ENCODE results near the gene GRIP2. TPM values are rescaled to one million over a fixed set of nuclear protein-coding genes. Genes with fewer than 3 reads are reported as not detected.

The GRIP2 gene
- total RNA-seq, 3 donors from 2014 or later = 0.70 to 2.2 (median 1.6) TPM

DNA sequence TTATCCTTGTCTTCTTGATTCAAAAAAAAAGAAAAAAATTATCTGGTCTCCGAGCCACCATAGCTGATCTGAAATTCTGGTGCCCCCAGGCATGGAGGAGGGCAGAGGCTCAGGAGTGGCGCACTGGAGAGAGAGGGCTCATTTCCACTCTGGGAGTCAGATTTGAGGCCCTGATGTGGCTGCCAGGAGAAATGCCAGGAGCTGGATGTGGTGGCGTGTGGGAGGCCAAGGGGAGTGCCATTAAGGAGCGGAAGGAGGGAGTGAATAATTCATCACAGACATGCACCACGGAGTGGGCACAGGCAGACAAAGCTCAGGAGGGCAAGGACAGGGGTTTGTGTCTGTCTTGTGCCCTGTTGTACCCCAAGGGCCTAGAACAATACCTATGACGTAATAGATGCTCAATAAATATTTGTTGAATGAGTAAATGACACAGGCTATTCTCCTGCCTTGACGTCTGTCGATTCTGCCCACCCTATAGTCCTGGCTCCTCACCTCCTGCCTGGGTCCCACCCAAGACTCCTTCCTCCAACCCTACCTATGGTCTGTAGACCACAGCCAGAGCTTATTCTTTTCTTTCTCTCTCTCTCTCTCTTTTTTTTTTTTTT is 12.0 kb upstream of the GRIP2 start:
- ATAC-seq (no peak), DNase-seq (peak in 1 of 3 donors; percentile 24)
- H3K4me1 ChIP-seq (ENCODE audit: low read depth) = peaks cover 6% of the 10 kb centered on the region
- intact Hi-C loops (cut with DNase I, micrococcal nuclease) = no loop called here
- H3K4me3 ChIP-seq = no peak overlapping the region
- TF ChIP-seq, protein P1, sequence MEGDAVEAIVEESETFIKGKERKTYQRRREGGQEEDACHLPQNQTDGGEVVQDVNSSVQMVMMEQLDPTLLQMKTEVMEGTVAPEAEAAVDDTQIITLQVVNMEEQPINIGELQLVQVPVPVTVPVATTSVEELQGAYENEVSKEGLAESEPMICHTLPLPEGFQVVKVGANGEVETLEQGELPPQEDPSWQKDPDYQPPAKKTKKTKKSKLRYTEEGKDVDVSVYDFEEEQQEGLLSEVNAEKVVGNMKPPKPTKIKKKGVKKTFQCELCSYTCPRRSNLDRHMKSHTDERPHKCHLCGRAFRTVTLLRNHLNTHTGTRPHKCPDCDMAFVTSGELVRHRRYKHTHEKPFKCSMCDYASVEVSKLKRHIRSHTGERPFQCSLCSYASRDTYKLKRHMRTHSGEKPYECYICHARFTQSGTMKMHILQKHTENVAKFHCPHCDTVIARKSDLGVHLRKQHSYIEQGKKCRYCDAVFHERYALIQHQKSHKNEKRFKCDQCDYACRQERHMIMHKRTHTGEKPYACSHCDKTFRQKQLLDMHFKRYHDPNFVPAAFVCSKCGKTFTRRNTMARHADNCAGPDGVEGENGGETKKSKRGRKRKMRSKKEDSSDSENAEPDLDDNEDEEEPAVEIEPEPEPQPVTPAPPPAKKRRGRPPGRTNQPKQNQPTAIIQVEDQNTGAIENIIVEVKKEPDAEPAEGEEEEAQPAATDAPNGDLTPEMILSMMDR (IDR thresholded peaks at IDR 0.05) = no peak
- H3K9me3 ChIP-seq = no peaks in the 10 kb centered on the region
- no peaks in the 10 kb centered on the region for H3K36me3 ChIP-seq (ENCODE audit: low read depth)

DNA sequence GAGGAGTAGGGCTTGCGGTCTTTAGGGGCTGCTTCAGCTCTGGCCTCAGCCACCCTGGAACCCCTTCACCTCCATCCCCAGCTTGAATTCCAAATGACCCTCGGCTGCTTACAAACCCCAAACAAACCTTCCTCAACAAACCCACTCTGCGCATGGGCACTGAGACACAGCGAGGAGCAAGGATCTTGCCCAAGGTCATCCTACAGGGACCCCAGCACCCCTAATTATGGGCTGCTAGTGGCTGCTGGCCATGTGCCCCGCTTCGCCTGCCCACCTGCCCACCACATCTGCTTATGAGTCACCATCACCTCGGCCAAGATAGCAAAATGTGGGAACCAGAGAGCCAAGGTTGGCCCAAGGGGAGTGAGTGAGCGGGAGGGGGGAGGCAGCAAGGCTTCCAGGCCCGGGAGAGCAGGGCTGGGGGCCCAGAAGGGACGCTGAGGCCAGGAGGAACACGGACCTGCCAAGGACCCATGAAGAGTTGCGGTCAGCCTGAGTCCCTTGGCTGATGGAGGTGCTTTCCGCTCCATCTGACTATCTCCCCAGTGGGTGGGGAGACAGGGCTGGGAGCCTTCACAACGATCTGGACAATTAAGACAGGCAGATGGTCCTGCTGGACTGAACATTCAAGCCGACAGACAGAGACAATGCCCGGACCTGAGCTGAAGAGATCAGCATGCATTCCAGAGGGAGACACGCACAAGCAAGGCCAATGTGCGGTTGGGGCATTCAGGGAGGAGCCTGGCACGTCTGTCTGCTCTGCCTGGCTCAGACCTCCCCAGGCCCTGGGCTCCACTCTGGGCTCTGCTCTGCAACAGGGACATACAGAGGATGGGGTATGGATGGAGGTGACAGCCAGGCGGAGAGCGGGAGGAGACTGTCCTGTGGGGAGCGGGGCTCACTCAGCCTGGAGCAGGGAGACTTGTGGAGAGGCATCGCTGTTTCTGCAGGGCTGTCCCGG is 10.8 kb upstream of the GRIP2 start:
- Histone ChIP-seq H3K4me3 (no peak overlapping the region), H3K36me3 (ENCODE audit: low read depth) (no peaks in the 10 kb centered on the region), H3K9me3 (no peaks in the 10 kb centered on the region), H3K4me1 (ENCODE audit: low read depth) (peaks cover 6% of the 10 kb centered on the region)
- TF ChIP-seq, protein P1 (IDR thresholded peaks at IDR 0.05) = no peak
- DNase-seq (peak in 1 of 3 donors; percentile 25), ATAC-seq (no peak)
- intact Hi-C loops (cut with DNase I, micrococcal nuclease) = no loop called here

DNA sequence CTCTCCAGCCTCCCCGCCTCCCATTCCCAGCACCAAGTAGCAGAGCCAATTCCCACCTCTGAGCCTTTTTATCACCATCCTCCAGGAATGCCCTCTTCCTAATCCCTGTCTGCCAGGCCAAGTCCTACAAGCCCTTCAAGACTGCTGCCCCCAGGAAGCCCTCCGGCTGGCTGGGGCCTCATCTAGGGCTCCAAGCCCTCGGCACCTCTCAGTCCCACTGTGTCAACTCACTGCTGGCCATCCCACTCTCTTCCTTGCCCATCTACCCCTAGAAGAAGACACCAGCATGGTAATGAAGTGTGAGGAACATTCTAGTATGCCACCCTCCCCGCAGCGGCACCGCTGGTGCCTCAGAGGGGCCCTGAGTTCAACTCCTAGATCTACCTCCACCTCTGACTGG is 10.0 kb upstream of the GRIP2 start:
- TF ChIP-seq, protein P1 (IDR thresholded peaks at IDR 0.05) = no peak
- no peaks in the 10 kb centered on the region for H3K36me3 ChIP-seq (ENCODE audit: low read depth)
- intact Hi-C loops (cut with DNase I, micrococcal nuclease) = no loop called here
- H3K4me1 ChIP-seq (ENCODE audit: low read depth) = peaks cover 6% of the 10 kb centered on the region
- DNase-seq = no peak
- H3K9me3 ChIP-seq = no peaks in the 10 kb centered on the region
- H3K4me3 ChIP-seq = no peak overlapping the region
- ATAC-seq = no peak

DNA sequence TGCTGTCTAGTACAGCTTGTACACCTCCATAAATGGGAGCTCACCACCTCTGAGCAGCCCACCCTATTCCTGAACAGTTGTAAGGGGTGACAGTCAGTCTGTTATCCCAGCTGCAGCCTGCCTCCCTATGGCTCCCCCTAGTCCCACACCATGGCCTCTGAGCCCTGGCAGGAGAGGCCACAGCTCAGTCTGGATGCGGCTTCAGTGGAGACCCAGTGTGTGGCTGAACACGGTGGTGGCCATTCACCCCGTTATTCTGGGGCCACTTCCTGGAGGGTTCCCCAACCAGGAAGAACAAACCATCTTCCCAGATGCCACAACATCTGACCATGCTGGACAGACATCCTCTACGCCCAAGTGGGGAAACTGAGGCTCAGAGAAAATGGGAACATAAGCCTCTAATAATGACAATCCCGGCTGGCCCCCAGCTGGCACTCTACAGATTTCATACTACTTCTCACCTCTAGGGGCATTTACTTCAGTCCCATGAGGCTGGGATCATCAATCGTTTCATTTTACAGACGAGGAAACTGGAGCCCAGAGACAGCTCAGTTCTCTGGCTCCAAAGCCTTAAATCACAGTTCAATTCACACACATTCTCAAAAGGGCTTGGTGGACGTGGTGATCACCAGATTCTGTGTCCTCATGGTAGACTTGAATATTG is 9.2 kb upstream of the GRIP2 start:
- Histone ChIP-seq H3K9me3 (no peaks in the 10 kb centered on the region), H3K36me3 (ENCODE audit: low read depth) (no peaks in the 10 kb centered on the region), H3K4me1 (ENCODE audit: low read depth) (peaks cover 6% of the 10 kb centered on the region), H3K4me3 (no peak overlapping the region)
- DNase-seq = peak in 1 of 3 donors; percentile 12
- intact Hi-C loops (cut with DNase I, micrococcal nuclease) = no loop called here
- TF ChIP-seq, protein P1 (IDR thresholded peaks at IDR 0.05) = no peak
- no peak for ATAC-seq

DNA sequence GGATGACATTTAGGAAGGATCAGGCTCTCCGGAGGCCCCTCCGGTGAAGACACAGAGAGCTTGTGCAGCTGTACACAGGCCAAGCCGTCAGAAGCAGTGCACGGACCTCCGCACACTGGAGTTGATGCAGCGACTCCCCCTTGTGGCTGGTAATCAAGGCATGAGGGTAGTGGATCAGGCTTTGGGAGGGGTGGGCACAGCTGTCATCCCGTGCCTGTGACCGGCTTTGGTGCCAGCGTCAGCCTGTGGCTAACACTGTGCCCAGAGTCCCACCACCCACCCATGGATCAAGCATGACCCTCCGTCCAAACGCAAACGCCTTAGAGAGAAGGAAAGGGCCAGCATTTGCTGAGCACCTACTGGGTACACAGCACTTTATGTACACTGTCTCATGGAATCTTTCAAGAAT is 8.2 kb upstream of the GRIP2 start:
- Histone ChIP-seq H3K4me3 (no peak overlapping the region), H3K36me3 (ENCODE audit: low read depth) (no peaks in the 10 kb centered on the region), H3K9me3 (no peaks in the 10 kb centered on the region), H3K4me1 (ENCODE audit: low read depth) (peaks cover 6% of the 10 kb centered on the region)
- ATAC-seq = peak; percentile 75
- peak; percentile 46 to 77 (median 50) for DNase-seq
- TF ChIP-seq, protein P1 (IDR thresholded peaks at IDR 0.05) = peak; percentile 31
- intact Hi-C loops (cut with DNase I, micrococcal nuclease) = no loop called here

All from mucosa of descending colon (tissue), 3 donors.